B cell (primary cell): ENCODE results near the gene DLG2.

Experiments
- CTCF ChIP-seq: fragments of 200-600 bp; IDR thresholded peaks from one replicate; pipeline ENCODE4 v1.8.0; 2022; ENCODE audit warnings: antibody characterized with exemption, mild to moderate bottlenecking
- EZH2 ChIP-seq: IDR thresholded peaks from 2 replicates; pipeline ENCODE4 v1.6.1; 2012; ENCODE audit warnings: borderline replicate concordance, low read depth, mild to moderate bottlenecking, moderate library complexity, low read length; ENCODE audit not compliant: insufficient read depth, poor library complexity, severe bottlenecking

- TF ChIP-seq CTCF (no peak), EZH2 (no peak)
Measured at GRCh38 chr11:83522911-83523310, 2104.2 kb downstream of the DLG2 start.
